Measurements from ENCODE around the gene ZDHHC19.

The ZDHHC19 gene

GRCh38 chr3:196192036-196192523 is 19.1 kb downstream of the ZDHHC19 start:
- H3K36me3 ChIP-seq (ENCODE audit: control insufficient read depth in 2 of 2, insufficient read depth in 1 of 2, low read length in 2 of 2) = no peaks in the 10 kb centered on the region
- H3K4me3 ChIP-seq (ENCODE audit: low read depth, low read length) = no peak overlapping the region
- no peaks in the 10 kb centered on the region for H3K4me1 ChIP-seq (ENCODE audit: control insufficient read depth, insufficient read depth, low read length)
- POLR2A ChIA-PET = no interaction called here
- H3K9me3 ChIP-seq (ENCODE audit: control insufficient read depth, insufficient read depth, low read depth, low read length) = no peaks in the 10 kb centered on the region
- no peak overlapping the region for H3K27ac ChIP-seq (ENCODE audit: extremely low read depth, low read depth, low read length)
- CTCF ChIA-PET = no interaction called here
- no peak for TF ChIP-seq ZSCAN4 (tag by site-specific recombination; IDR thresholded peaks at IDR 0.05)
- TF ChIP-seq ZIC2 (tag by site-specific recombination; IDR thresholded peaks at IDR 0.05) = peak; percentile 49; the same call in 1 of the 2 replicates

- Histone ChIP-seq H3K4me3 (ENCODE audit: low read depth, low read length) (no peak overlapping the region), H3K9me3 (ENCODE audit: control insufficient read depth, insufficient read depth, low read depth, low read length) (no peaks in the 10 kb centered on the region), H3K27ac (ENCODE audit: extremely low read depth, low read depth, low read length) (no peak overlapping the region), H3K4me1 (ENCODE audit: control insufficient read depth, insufficient read depth, low read length) (no peaks in the 10 kb centered on the region), H3K36me3 (ENCODE audit: control insufficient read depth in 2 of 2, insufficient read depth in 1 of 2, low read length in 2 of 2) (no peaks in the 10 kb centered on the region)
- ChIA-PET POLR2A (no interaction called here), CTCF (interaction anchor here (1.4 kb wide), 1 partner anchor 116 kb away, joined by 4 read pairs; no protein-coding TSS in a partner anchor)
- TF ChIP-seq ZBTB11 (tag by site-specific recombination; conservative IDR thresholded peaks at IDR 0.05; ENCODE audit: low read depth) (no peak), REST (tag by site-specific recombination; IDR thresholded peaks at IDR 0.05) (no peak), ZBTB8A (tag by site-specific recombination; IDR thresholded peaks at IDR 0.05) (no peak), ZNF354C (tag by site-specific recombination; IDR thresholded peaks at IDR 0.05; ENCODE audit: borderline replicate concordance, low read depth) (no peak), ZSCAN18 (tag by site-specific recombination; IDR thresholded peaks at IDR 0.05) (no peak), PRDM4 (tag by site-specific recombination; IDR thresholded peaks at IDR 0.05) (no peak), SP2 (tag by site-specific recombination; IDR thresholded peaks at IDR 0.05) (no peak), GFI1B (tag by site-specific recombination; IDR thresholded peaks at IDR 0.05) (no peak), ZNF530 (tag by site-specific recombination; IDR thresholded peaks at IDR 0.05; ENCODE audit: low read depth) (no peak), ZNF704 (tag by site-specific recombination; IDR thresholded peaks at IDR 0.05) (no peak)
Observed at GRCh38 chr3:196189566-196190347, 21.4 kb downstream of the ZDHHC19 start.

Measured in HEK293 (cell line).